NCI-H510A treated with DMSO at 0.1 percent for 48 hours (cell line): ENCODE results near the gene PILRB.

ENCODE experiments used
- DNase-seq: peaks from one replicate; lab custom pipeline; 2025; lab: John Stamatoyannopoulos, UW

Gene PILRB

GRCh38 chr7:100407285-100408180 is 49.6 kb downstream of the PILRB start:
- DNase-seq, result peak; percentile 19

DNA sequence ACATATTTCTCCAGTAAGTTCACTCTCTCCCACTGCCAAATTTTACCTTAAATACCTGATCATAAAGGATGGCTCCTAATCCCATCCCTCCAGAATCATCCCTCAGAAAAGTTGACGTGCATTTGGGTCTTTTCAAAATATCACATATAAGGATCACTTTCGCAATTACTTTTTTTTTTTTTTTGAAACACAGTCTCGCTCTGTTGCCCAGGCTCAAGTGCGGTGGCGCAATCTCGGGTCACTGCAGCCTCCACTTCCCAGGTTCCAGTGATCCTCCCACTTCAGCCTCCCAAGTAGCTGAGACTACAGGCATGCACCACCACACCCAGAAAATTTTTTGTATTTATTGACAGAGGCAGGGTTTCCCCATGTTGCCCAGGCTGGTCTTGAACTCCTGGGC is 53.2 kb downstream of the PILRB start:
- DNase-seq, result no peak

- no peak for DNase-seq
Measured at GRCh38 chr7:100413346-100413745, 55.4 kb downstream of the PILRB start.

- DNase-seq, result no peak
Measured at GRCh38 chr7:100413889-100414288, 56.0 kb downstream of the PILRB start.

DNA sequence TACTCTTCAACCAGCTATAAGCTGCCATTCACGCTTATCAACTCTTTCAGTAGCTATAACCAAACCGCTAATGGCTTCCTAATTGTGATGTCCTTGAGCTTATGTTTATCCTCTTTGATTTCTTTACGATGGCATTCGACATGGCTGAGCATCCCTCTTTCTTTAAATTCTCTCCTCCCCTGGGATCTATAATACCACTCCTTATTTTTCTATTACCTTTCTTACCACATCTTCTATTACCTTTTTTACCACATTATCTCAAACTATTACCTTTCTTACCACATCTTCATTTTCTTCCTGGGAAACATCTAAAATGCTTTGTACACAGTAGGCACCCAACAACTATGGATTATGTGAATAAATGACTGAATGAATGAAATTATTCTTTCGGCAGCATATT is 57.5 kb downstream of the PILRB start:
- DNase-seq, result no peak
